ENCODE data around the gene DDX6. TPM values are rescaled to one million over a fixed set of nuclear protein-coding genes. Genes with fewer than 3 reads are reported as not detected.

Gene DDX6
- total and polyA plus RNA-seq, 7 donors, result 18.8 to 90.9 (median 77.6) TPM

GRCh38 chr11:118818130-118818529 lies 27.2 kb upstream of the DDX6 start:
- TF ChIP-seq CTCF (IDR thresholded peaks at IDR 0.05), result no peak
- H3K27ac ChIP-seq, result no peak overlapping the region
- ATAC-seq (no peak), DNase-seq (no peak)
- H3K4me3 ChIP-seq, result no peak overlapping the region
- 92 to 96% (median 95%) methylated on average over 4 of the region's 4 CpGs for WGBS, 3 donors
- intact Hi-C loops (cut with DNase I), result no loop called here
- H3K36me3 ChIP-seq (ENCODE audit: insufficient read depth in 1 of 2, low read depth in 1 of 2), result no peaks in the 10 kb centered on the region
- no peaks in the 10 kb centered on the region for H3K9me3 ChIP-seq
- H3K4me1 ChIP-seq, result peaks cover 6% of the 10 kb centered on the region
- no peaks in the 10 kb centered on the region for H3K27me3 ChIP-seq (ENCODE audit: insufficient read depth in 3 of 3, low read length in 2 of 3)

- no peak overlapping the region for H3K4me3 ChIP-seq
- H3K27ac ChIP-seq, result no peak overlapping the region
- no peaks in the 10 kb centered on the region for H3K9me3 ChIP-seq
- ATAC-seq (no peak), DNase-seq (no peak)
- TF ChIP-seq CTCF (IDR thresholded peaks at IDR 0.05), result no peak
- no peaks in the 10 kb centered on the region for H3K4me1 ChIP-seq
- intact Hi-C loops (cut with DNase I), result no loop called here
- H3K36me3 ChIP-seq (ENCODE audit: insufficient read depth in 1 of 2, low read depth in 1 of 2), result no peaks in the 10 kb centered on the region
- H3K27me3 ChIP-seq (ENCODE audit: insufficient read depth in 3 of 3, low read length in 2 of 3), result peaks cover 0 to 1% (median 0%) of the 10 kb centered on the region in 3 donors
- 32 to 55% (median 50%) methylated on average over 1 of the region's 1 CpG for WGBS, 3 donors
Observed at GRCh38 chr11:118813551-118813950, 22.6 kb upstream of the DDX6 start.

- Histone ChIP-seq H3K4me3 (no peak overlapping the region), H3K9me3 (no peaks in the 10 kb centered on the region), H3K27ac (no peak overlapping the region), H3K27me3 (ENCODE audit: insufficient read depth in 3 of 3, low read length in 2 of 3) (peaks cover 0 to 1% (median 0%) of the 10 kb centered on the region in 3 donors), H3K4me1 (no peaks in the 10 kb centered on the region), H3K36me3 (ENCODE audit: insufficient read depth in 1 of 2, low read depth in 1 of 2) (no peaks in the 10 kb centered on the region)
- intact Hi-C loops (cut with DNase I), result no loop called here
- ATAC-seq (no peak), DNase-seq (no peak)
- 50 to 60% (median 54%) methylated on average over 3 to 4 of the region's 5 CpGs for WGBS, 3 donors
- TF ChIP-seq CTCF (IDR thresholded peaks at IDR 0.05), result no peak
Observed at GRCh38 chr11:118812485-118812884, 21.5 kb upstream of the DDX6 start.

DNA sequence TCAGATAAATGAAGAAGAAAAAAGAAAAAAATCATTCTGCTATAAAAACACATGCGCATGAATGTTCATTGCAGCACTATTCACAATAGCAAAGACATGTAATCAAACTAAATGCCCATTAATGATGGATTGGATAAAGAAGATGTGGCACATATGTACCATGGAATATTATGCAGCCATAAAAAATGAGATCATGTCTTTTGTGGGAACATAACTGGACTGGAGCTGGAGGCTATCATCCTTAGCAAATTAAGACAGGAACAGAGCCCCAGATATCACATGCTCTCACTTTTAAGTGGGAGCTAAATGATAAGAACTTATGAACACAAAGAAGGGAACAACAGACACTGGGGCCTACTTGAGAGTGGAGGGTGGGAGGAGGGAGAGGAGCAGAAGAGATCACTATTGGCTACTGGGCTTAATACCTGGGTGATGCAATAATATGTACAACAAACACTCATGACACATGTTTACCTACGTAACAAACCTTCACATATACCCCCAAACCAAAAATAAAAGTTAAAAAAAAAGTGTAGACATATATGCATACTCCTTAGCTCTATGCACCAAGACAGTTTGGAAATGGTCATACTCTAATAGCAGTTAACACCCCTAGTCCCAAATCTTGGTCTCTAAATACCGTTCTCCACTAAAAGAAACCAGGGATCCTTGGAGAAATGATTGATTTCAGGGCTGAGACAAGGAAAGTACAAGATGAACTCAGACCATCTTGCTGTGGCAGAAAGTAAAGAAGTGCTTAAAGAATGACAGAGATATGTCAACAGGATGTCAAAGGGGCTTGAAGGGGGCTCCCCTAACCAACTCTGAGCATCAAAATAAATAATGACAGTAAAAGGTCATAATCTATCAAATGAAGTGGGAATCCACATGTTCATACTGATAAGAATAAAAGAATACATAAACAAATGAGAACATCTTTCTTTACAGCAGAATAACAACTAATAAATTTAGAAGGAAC lies 17.1 kb upstream of the DDX6 start:
- no peaks in the 10 kb centered on the region for H3K9me3 ChIP-seq
- no peak overlapping the region for H3K4me3 ChIP-seq
- no peak for ATAC-seq
- WGBS, 3 donors, result 74 to 81% (median 75%) methylated on average over 3 of the region's 3 CpGs
- DNase-seq, result no peak
- no peaks in the 10 kb centered on the region for H3K4me1 ChIP-seq
- peaks cover 0 to 1% (median 0%) of the 10 kb centered on the region in 3 donors for H3K27me3 ChIP-seq (ENCODE audit: insufficient read depth in 3 of 3, low read length in 2 of 3)
- TF ChIP-seq CTCF (IDR thresholded peaks at IDR 0.05), result no peak
- intact Hi-C loops (cut with DNase I), result no loop called here
- no peak overlapping the region for H3K27ac ChIP-seq
- H3K36me3 ChIP-seq (ENCODE audit: insufficient read depth in 1 of 2, low read depth in 1 of 2), result no peaks in the 10 kb centered on the region
